D721Med (cell line): ENCODE measurements around the gene TBC1D5.
"Not testable (repeated sequence)": the region's sequence is repeated elsewhere in the genome, so short reads cannot be mapped to it uniquely, and the experiment has no call there.

ENCODE experiments used
- DNase-seq: peaks from one replicate; pipeline ENCODE4 v3.0.0; 2011; ENCODE audit warnings: low spot score; ENCODE audit not compliant: insufficient read length
- FAIRE-seq: peaks from 2 replicates; lab custom pipeline; 2011; peaks lifted over from hg19 to GRCh38; lab: Jason Lieb, UNC
- TF ChIP-seq, protein P1 (sequence below): IDR thresholded peaks from 2 replicates; pipeline ENCODE4 v1.5.1; 2012; ENCODE audit warnings: mild to moderate bottlenecking, control low read depth; ENCODE audit not compliant: insufficient read depth; ENCODE audit errors: missing control alignments

TBC1D5 gene

DNA sequence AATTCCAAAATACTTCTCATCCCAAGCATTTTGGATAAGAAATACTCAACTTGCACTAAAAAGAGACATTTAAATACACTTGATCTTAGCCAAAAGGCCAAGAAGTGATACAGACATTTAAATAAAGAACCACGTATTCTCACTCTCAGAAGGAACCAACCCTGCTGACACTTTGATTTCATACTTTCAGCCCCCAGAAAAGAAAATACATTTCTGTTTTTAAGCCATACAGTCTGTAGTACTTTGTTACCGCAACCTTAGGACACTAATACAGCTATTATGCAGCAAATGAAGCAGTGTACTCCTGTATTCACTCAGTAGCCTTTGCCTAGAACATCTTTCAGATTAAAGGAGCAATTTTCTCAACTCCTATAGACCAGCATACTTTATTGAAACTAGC is 86.7 kb downstream of the TBC1D5 start:
- no peak for FAIRE-seq
- no peak for DNase-seq
- TF ChIP-seq, protein P1, sequence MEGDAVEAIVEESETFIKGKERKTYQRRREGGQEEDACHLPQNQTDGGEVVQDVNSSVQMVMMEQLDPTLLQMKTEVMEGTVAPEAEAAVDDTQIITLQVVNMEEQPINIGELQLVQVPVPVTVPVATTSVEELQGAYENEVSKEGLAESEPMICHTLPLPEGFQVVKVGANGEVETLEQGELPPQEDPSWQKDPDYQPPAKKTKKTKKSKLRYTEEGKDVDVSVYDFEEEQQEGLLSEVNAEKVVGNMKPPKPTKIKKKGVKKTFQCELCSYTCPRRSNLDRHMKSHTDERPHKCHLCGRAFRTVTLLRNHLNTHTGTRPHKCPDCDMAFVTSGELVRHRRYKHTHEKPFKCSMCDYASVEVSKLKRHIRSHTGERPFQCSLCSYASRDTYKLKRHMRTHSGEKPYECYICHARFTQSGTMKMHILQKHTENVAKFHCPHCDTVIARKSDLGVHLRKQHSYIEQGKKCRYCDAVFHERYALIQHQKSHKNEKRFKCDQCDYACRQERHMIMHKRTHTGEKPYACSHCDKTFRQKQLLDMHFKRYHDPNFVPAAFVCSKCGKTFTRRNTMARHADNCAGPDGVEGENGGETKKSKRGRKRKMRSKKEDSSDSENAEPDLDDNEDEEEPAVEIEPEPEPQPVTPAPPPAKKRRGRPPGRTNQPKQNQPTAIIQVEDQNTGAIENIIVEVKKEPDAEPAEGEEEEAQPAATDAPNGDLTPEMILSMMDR, result no peak

DNA sequence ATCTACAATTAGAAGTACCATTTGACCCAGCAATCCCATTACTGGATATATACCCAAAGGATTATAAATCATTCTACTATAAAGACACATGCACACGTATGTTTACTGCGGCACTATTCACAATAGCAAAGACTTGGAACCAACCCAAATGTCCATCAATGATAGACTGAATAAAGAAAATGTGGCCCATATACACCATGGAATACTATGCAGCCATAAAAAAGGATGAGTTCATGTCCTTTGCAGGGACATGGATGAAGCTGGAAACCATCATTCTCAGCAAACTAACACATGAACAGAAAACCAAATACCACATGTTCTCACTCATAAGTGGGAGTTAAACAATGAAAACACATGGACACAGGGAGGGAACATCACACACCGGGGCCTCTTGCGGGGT is 92.7 kb downstream of the TBC1D5 start:
- FAIRE-seq, DNase-seq: not testable (repeated sequence)

DNA sequence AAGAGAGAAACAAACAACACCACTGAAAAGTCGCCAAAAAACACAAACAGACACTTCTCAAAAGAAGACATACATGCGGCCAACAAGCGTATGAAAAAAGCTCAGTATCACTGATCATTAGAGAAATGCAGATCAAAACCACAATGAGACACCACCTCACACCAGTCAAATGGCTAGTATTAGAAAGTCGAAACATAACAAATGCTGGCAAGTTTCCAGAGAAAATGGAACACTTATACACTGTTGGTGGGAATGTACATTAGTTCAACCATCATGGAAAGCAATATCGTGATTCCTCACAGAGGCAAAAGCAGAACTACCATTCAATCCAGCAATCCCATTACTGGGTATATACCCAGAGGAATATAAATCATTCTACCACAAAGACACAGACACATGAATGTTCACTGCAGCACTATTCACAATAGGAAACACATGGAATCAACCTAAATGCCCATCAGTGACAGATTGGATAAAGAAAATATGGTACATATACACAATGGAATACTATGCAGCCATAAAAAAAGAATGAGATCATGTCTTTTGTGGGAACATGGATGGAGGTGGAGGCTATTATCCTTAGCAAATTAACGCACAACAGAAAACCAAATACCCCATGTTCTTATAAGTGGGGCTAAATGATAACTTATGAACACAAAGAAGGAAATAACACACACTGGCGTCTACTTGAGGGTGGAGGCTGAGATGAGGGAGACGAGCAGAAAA is 93.6 kb downstream of the TBC1D5 start:
- not testable (repeated sequence) for DNase-seq, FAIRE-seq

DNA sequence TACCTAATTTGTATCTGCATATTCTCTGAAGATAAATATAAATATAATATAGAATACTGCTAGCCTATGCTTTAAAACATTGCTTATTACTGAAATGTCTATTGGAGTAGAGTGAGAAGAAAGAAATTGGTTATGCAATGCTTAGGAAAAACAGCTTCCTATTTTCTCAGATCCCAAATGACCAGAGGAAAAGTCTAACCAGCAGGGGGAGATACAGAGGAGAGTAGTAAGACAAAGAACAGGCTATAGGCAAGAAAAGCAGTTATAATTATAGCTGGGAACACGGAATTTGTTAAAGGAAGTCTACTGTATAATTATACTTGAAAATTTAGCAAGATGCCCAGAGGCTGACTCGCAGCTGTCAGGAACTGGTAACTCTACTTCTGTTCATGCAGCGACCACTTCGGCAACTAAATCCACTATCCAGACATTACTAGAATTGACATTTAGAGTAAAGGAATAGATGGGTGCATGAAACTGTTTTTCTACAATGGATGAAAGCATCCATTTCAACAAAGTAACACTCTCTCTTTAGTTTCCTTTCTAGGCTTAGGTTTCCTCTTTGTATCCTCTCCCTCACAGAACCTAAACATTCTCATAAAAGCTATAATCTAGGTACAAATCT is 97.2 kb downstream of the TBC1D5 start:
- peak; percentile 11 for FAIRE-seq
- DNase-seq, result no peak
- TF ChIP-seq, protein P1, result peak; percentile 81

DNA sequence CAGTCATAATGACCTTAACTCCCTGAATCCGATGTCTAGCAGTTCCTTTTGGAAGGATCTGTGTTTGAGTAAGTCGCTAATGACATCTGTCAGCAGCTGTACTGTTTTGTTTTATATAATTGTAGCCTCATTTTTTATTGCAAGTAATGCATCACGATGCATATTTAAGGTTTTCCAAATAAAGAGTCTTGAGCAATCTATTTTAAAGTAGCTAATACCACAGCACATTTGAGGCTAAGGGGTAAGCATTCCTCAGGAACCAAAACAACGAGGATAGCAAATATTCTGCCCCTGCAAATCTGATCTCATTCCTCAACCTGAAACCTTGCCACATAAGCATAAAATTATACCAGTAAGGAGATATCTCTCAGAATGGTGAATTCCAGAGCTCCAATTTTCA is 98.7 kb downstream of the TBC1D5 start:
- FAIRE-seq (no peak), DNase-seq (no peak)
- TF ChIP-seq, protein P1, result no peak

DNA sequence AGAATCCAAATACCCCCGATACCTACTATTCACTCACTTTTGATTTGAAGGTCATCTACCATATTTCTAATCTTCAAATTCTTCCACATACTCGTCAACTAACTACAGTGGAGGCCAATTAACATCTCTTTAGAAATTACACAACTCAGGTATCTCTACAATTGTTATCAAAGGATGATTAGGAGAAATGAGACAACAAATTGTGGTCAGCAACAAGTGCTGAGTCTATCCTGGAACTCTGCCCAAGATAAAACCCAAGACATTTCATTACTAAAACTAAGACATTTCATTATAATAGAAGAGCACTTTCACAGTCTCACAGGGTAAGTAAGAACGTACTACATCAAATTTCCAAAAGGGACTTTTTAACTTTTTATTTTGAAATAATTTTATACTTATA is 100.0 kb downstream of the TBC1D5 start:
- DNase-seq, result no peak
- no peak for FAIRE-seq
- TF ChIP-seq, protein P1, result no peak

DNA sequence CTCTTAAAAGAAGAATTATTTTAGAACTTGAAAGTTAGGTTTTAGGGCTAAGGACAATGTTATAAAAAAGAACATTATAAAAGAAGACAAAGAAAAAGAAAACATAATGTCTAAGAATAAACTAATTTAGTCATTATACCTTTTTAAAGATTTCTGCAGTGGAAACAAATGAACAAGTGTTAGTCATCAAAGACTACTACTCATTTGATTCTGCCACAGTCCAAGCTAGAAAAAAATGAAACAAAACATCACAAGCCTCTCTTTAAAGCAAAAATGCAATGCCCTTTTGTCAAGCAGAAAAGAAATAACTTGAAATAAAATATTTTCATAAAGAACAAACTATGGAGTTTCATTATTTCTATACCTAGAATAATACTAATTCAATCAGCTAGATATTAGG is 102.0 kb downstream of the TBC1D5 start:
- FAIRE-seq (no peak), DNase-seq (no peak)
- TF ChIP-seq, protein P1, result no peak

DNA sequence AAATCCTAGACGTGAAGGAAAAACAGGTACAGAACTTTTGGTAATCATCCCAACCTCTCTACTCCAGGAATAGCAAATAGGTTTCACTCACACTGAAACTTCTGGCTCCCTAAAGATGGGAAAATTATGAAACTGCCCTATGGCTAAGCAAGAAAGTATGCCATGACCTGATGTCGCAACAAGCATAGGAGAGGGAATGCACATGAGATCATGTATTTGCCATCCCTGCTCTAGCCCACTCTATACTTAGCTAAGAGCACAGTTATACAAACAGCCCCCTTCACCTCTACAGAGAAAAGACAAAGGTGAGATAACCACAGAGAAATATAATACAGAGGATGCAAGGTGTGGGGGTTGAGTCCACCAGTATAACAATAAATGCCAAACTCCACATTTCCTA is 102.7 kb downstream of the TBC1D5 start:
- DNase-seq (no peak), FAIRE-seq (no peak)
- TF ChIP-seq, protein P1, result no peak
